NCI-H526 (cell line): ENCODE results near the gene B3GAT1.

Source experiments
- DNase-seq, 2 experiments: peaks; one replicate each; lab custom pipeline; 2025; lab: John Stamatoyannopoulos, UW

B3GAT1 gene

DNA sequence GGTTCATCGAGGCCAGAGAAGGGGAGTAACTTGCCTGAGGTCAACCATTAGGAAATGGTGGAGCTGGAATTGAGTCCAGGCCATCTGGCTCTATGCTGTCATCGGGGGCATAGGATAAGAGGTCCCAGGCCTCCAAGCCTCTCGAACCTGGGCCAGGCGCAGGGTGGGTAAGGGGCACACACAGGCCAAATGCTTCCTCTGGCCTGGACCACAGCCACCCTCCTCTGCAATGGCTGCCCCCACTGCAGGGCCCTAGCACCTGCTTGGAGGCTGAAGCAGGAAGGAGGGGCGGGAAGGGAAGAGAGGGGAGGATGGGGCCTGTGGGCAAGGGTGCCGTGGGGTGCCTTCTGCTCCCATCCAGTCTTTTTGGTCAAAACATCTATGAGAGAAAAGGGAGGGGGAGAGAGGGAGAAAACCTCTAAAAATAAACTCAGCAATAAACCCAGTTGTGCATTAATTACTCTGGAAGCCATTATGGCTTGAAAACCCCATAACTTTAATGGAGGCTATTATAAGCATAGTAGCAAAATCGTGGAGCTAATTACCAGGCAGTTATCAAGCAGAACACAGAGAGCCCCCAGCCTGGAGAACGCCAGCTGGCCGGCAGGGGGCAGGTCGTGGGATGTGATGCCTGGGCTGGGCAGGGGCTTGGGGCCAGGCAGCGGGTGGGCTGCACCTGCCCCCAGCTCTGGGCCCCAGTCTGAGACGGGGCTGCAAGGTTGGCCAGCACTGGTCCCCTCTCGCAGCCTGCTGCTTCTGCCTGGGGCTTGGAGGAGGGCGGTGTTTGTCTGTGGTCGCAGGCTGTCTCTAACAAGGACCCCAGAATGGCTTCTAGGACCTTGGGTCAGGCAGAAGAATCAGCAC lies 21.1 kb downstream of the B3GAT1 start:
- DNase-seq, result peak in 1 of 2 experiments; percentile 29

DNA sequence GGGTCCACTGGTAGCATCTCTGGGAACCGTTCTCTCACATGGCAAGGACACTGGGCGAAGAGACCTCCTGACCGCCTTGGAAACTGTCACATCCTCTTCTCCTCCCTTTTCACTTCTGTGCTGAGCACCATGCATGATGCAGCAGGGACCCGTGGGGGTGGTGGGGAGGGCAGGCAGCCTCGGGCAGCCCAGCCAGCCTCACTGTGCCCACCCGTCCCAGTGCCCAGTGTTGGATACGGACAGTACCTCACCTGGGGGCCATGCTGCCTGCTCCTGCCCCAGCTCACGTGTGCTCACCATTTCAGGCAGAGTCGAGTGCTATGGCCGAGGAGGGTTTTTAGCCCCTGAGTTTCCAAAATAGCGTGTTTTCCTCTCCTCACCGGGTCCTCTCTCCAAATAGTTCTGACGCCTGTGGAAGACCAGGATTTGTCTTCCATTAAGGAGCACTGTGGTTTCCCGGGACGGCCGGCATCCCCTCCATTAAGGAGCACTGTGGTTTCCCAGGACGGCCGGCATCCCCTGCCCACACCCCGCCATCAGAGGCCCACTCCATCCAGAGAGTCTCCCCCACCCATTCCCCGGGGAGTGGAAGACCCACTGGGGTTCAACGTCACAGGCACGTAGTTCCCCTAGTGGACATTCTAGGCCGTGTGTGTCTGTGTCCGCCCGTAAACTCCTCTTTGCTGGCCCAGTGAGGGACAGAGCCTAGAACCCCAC lies 22.4 kb downstream of the B3GAT1 start:
- DNase-seq, result no peak

DNA sequence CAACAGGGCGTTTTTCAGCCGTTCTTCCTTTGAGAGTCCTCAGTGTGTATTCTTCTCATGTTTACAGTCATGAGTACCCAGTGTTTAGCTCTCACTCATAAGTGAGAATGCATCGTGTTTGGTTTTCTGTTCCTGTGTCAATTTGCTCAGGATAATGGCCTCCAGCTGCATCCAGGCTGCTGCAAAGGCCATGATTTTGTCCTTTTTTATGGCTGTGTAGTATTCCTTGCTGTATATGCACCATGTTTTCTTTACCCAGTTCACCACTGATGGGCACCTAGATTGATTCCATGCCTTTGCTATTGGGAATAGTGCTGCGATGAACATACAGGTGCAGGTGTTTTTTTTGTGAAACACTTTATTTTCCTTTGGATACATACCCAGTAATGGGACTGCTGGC lies 23.5 kb downstream of the B3GAT1 start:
- no peak for DNase-seq

DNA sequence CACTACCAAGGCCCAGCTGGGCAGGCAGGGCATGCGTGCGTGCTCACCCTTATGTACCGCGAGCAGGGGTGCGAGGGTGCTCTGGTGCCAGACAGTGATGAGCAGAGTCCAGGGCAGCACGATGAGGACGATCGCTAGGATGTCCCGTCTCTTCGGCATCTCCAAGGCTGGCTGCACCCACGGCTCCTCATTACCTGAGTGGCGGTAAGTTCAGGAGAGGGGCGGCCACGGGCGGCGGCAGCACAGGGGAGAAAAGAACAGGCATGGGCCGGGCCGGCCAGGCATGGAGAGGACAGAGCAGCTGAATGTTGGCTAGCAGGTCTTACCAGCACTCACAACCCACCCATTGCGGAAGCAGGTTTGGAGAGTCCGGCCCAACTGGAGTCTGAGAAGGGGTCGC lies 24.5 kb downstream of the B3GAT1 start:
- DNase-seq, result no peak

DNA sequence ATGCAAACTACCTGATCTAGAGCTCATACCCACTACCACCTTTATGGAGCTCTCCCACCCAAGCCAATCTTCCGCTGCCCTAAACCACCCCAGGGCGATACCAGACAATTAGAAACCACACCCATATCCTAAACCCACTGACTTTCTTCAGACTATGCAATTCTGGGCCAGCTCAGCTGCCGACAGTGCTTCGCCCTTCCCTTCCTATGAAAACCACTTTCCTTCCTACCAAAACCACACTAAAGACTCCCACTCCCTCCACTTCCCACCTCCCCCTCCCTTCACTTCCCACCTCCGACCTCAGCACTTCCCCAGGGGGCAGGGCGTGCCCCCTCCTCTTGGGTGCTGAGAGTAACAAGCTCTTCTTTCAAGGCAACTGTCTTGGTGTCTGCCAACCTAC lies 25.1 kb downstream of the B3GAT1 start:
- DNase-seq, result peak; percentile 71 to 88

DNA sequence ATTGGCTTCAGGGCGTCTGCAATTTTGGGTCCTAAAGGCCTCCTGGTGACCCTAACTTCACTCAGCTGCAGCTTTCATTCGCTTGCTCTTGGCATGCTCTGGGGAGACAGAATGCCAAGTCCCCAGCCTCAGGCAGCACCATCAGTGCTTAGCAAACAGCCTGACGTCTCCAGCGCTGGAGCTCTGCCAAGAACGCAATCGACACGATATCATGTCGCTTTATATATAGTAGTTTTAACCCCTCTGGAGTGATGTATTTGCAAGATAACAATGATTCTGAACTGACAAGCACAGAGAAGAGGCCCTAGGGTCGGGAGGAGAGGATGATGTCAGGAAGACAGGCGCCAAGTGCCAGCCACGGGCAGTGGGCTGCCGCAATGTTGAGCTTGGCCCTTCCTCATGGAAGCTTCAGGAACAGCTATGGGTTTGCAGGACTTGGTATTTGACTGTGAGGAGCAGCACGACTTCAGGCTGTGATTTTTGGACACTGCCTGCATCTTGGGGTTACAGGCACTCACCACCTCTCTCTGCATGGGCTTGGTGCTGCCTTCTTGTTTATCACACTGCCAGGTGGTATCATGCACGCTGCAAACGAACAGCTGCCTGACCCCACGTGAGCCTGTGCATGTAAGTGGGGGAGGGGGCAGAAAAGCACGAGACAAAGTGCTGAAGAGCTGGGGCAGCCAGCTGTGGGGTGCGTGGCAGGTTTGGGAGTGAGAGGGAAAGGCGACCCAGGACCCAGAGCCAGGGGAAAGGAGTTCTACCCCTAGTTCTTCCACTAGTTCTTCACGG lies 26.1 kb downstream of the B3GAT1 start:
- DNase-seq, result peak; percentile 74 to 87

DNA sequence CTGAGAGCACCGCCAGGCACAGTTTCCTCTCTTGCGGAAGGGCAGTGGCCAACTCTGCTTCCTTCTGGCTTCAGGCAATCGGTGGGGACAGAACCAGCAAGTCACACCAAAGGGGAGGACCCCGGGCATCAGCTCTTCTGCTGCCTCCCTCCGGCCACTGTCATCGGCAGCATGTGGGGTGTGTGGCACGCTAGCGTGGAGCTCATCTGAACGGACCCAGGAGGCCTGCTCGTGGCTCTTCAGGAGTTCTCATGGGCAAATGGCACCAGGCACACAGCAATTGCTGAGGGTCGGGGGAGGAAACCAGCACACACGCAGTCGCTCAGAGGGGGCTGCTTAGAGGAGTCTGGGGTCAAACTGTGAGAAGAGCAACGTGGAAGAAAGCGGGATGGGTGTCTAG lies 26.9 kb downstream of the B3GAT1 start:
- no peak for DNase-seq

DNA sequence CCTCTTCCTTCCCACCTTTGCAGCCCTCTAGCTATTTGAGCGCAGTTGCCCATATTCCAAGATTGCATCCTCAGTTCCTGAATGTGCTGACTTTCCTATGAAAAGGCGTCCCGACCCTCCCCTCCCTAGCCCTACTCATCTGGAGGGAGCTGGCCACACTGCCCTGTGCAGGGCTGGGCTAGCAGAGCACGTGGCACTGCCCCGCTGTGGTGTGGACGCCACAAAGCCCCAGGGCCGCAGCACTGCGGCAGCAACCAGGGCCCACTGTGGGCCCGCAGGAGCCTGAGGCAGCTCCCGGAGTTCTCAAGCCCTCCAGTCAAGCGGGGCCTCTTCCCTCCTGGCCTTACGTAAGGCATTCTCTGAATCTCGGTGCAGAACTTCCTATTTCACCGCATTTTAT lies 27.6 kb downstream of the B3GAT1 start:
- no peak for DNase-seq

DNA sequence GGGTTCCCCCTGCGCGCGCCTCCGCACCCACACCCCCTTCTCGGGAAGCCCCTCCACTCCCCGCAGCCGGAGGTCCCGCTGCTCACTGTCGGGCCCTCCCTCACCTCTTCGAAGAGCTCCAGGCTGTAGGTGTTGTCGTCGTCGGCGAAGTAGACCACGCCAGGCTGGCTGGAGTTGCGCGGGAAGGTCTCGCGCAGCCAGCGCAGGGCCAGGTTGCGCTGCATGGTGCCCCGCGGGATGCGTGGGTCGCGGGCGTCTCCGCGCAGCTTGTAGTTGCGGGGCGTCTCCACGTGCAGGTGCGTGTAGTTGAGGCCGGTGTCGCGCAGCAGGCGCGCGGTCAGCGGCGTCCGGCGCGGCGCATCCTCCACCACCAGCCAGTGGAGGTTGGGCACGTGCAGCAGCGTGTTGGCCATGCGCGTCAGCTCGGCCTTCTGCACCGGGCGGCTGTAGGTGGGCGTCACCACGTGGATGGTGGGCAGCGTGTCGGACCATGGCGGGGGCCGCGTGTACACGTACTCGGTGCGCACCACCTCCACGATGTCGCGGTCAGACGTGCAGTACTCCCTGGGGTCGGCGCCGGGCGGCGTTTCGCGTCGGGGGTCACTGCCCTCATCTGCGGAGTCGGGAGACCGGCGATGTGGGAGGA lies 28.3 kb downstream of the B3GAT1 start:
- DNase-seq, result no peak

DNA sequence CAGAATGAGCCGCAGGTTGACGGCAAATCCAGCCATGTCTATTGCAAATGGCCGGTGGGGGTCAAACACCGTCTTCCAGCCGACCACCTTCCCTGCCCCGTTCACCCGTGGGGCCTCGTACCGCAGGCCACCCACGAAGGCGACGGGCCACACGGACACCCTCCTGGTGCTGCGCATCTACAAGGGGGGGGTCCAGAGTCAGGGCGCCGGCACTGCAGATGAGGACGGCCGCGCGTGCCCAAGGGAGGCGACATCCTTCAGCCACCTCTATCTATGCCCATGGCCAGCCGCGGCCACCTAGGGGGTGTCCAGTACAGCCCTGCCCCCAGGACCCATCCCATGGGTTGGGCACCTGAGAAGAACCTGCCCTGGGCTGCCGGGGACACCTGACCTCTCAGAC lies 29.2 kb downstream of the B3GAT1 start:
- DNase-seq, result no peak

DNA sequence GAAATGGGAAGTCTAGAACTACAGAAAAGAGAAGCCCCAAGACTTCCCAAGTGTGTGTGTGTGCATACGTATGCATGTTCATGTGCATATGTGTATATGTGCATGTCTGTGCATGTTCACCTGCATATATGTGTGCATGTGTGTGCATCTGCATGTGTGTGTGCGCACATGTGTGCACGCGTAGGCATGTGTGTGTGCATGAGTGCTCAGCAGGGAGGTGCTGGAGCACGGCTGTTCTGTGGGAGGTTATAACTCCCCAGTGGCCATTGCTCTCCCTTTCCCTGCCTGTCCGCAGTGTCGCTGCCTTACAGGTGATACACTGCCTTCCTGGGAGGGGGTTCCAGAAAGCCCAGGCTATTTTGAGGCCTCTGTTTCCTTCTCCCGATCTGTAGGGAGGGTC lies 29.8 kb downstream of the B3GAT1 start:
- DNase-seq, result no peak

DNA sequence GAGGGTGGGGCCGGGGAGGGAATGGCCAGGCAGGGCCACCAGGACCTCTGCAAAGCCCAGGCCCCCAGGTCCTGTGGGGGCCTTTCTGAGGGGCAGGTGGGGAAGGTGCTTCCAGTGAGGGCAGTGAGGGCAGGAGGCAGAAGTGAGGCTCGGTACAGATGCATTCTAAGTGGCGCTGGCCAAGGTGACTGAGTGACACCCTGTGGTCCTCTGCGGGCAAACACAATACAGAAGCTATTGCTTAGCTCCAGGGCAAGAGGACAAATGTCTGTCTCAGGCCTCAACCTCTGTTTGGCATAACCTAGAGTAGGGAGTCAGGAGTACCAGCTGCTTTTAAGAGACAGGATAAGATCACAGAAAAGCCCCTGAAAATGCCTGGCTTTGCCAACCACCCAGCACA lies 31.3 kb downstream of the B3GAT1 start:
- no peak for DNase-seq

DNA sequence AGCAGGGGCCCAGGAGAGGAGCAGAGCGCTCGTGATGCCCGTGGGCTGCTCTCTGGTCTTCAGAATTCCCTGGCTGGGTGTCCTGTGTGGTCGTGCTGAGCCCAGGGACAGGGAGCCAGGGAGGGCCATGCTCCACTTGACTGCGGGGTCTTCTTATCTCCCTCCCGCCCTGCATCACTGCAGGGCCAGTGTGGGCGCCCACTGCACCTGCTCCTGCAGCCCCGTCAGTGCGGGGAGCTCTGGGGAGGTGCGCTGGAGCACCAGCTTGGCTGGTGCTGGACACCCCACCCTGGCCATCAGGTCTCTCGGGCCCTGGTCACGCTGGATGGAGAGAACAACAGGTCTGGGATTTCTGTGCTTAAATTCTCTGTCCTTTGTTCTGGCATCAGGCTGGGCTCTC lies 31.8 kb downstream of the B3GAT1 start:
- DNase-seq, result no peak

DNA sequence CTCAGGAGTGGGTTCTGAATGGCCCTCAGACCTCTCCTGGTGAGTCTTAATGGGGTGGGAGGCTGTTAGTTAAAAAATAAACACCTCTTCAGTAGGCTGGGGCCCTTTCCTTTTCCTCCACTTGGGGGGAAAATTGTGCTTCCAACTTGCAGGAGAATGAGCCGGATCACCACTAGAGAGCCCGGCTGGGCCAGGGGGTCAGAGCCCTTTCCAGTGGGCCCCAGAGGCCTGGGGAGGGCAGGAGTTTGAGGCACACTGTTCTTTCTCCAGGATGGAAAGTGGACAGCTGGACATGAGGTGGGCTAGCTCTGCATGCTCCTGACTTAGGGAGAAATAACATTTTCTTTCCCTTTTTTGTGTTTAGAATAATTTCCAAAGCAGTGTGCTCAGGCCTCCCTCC lies 32.8 kb downstream of the B3GAT1 start:
- DNase-seq, result no peak

DNA sequence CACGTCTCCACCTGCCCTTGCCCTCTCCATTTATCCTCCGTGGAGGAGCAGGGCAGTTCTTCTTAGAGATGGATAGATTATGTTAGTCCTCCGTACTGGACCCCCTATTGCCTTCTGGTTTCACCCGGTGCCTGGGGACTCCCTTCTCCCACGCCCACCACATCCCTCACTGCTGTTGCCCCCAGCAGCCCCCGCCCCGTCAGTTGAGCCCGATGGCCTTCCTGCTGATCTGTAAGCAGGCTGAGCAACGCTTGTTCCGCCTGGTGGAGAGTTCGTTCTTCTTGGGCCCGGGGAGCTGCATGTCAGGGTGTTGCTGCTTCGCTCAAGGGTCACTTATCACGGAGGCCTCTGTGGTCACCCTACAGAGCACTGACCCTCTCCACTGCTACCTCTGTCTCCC lies 34.2 kb downstream of the B3GAT1 start:
- DNase-seq, result no peak

DNA sequence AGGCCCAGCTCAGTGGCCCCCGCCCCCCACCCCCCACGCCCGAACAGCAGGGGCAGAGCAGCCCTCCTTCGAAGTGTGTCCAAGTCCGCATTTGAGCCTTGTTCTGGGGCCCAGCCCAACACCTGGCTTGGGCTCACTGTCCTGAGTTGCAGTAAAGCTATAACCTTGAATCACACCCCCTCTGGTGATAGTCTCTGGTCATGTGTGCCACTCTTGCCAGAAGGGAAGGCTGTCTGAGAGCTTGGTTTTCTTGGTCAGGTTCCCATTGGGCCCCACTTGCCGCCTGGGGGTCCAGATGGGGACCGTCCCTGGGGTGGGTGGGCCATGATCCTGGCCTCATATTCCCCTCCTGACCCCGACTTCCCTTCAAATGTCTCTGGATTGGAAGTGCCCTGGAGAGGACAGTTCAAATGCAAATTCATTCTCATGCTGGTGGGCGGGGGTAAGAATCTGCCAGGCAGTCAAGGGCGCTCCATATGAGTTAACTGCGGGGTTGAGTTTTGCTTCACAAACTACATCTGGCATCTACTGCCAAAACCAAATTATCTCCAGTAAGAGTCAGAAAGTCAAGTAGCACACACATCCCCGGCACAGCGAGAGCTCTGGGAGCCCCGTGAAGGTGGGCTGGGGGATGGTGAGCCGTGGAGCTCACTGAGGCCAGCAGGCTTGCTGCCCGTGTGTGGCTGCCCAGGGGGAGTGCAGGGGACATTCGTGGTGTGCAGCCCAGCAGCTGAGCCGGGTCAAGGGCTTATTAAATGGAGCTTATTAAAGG lies 35.7 kb downstream of the B3GAT1 start:
- peak in 1 of 2 experiments; percentile 67 for DNase-seq

DNA sequence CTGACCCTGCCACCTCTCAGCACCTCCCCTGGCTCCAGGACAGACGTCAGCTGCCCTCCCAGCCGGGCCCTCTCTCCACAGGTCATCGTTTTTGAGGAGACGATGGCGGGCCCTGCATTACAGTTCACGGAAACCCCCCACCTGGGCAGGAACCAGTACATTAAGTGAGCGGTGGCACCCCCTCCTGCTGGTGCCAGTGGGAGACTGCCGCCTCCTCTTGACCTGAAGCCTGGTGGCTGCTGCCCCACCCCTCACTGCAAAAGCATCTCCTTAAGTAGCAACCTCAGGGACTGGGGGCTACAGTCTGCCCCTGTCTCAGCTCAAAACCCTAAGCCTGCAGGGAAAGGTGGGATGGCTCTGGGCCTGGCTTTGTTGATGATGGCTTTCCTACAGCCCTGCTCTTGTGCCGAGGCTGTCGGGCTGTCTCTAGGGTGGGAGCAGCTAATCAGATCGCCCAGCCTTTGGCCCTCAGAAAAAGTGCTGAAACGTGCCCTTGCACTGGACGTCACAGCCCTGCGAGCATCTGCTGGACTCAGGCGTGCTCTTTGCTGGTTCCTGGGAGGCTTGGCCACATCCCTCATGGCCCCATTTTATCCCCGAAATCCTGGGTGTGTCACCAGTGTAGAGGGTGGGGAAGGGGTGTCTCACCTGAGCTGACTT lies 37.0 kb downstream of the B3GAT1 start:
- no peak for DNase-seq

DNA sequence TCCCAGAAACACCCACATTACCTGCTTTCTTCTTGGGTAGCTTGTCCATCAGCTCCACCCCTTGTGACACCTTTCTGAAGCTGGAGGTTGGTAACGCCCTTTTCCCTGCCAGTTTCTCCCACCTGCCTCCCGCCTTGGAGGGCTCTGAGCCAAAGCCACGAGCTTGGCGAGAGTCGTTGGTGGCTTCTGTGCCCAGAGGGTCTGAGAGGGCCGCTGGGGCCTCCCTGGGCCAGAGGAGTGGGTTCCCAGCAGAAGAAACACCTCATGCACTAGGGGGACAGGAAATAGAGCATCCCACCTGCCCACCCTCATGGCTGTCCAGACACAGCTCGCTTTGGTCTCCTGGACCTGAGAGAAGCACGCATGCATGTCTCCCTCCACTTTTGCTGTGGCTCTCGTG lies 37.9 kb downstream of the B3GAT1 start:
- no peak for DNase-seq

DNA sequence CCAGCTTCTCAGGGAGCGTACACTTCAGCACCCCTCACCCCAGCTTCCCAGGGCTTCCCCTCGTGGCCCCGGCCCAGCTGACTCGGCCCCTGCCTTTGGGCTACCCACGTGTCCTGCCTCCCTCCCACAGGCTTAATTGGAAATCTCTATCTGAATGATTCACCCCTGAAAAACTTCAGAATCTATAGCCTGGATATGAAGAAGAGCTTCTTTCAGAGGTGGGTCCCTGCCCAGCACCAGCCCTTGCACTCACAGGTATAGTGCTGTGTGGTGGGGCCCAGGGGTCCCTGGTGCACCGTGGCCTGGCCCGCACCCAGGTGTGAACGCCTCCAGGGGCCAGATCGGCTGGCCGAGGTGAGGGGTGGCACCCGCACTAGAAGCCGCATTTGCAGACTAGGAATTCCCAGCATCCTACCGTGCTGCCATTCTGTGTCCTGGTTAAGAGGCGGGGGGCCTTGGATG lies 38.4 kb downstream of the B3GAT1 start:
- no peak for DNase-seq

DNA sequence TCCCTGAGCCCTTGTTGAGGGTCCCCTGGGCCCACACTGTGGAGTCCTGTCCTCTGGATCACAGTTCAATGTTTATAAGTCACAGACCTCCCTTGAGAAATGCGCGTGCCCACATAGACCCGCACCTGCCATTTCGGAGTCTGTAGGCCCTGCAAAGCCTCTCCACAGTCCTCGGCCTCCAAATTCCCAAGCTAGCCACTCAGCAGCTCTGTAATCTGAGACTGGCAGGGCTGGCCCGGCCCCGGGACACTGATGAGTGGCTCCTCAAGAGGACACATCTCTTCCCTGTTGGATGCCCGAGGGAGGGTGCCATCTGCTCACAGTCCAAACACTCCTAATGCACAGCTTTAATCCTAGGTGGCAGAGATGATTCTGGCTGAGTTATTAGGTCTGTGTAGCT lies 39.1 kb downstream of the B3GAT1 start:
- no peak for DNase-seq

DNA sequence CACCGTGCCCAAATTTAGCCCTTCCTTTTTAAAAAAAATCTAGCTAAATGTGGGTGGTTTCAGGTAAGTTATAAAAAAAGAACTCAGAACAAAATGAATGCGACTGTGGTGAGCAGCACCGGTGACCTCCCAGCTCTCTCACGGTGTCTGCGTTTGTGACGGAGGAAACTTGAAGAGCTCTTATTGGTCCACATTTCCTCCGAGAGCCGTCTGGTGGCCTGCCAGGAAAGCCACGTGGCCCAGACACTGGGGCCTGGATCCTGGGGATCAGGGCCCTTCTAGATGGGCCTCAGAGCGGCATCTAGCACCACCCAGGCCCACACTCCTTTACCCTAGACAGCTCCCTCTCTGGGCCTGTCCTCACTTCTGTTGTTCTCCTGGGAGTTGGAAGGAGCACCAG lies 39.5 kb downstream of the B3GAT1 start:
- DNase-seq, result no peak
